ENCODE measurements around the gene MMP14. TPM values are rescaled to one million over a fixed set of nuclear protein-coding genes. Genes with fewer than 3 reads are reported as not detected.

The MMP14 gene
- total and polyA plus RNA-seq, 2 of the 8 experiments (the other 6 are each of a cell fraction or from before 2014, with no cell fraction given), result 58.2 to 86.8 TPM

- Histone ChIP-seq H3K4me2 (ENCODE audit: insufficient read depth in 1 of 2, low read depth in 2 of 2, low read length in 2 of 2) (peak overlapping the region; percentile 89 to 90), H4K91ac (replicated peaks; ENCODE audit: insufficient read length, low read length) (peak overlapping the region; percentile 90), H3K36me3 (ENCODE audit: control insufficient read depth in 2 of 4, insufficient read depth in 4 of 4, low read length in 3 of 4) (no peaks in the 10 kb centered on the region), H2BK5ac (ENCODE audit: low read depth, low read length) (peak overlapping the region; percentile 96), H3K56ac (replicated peaks; ENCODE audit: insufficient read length, low read depth, low read length) (no peak overlapping the region), H2BK20ac (ENCODE audit: low read length) (peak overlapping the region; percentile 66; the same call in 1 of the 2 replicates), H3K27ac (ENCODE audit: low read depth, low read length) (peak overlapping the region; percentile 95; the same call in 1 of the 2 replicates), H2BK15ac (ENCODE audit: low read length) (peak overlapping the region; percentile 95; the same call in 1 of the 2 replicates), H3K4me3 (ENCODE audit: extremely low read depth in 1 of 4, insufficient read depth in 2 of 4, low read depth in 3 of 4, low read length in 4 of 4) (peak overlapping the region; percentile 57 to 94 (median 76); a peak in 7 of 8 replicates), H3K9ac (replicated peaks in 1 of 4; ENCODE audit: extremely low read depth in 1 of 4, low read depth in 3 of 4, low read length in 3 of 4) (peak overlapping the region in 3 of 4 experiments; percentile 66 to 93 (median 90); a peak in 6 of 7 replicates), H3K4me1 (replicated peaks in 1 of 4; ENCODE audit: control insufficient read depth in 3 of 4, insufficient read depth in 4 of 4, low read length in 3 of 4) (peaks cover 16 to 26% (median 20%) of the 10 kb centered on the region in 4 experiments), H3K18ac (ENCODE audit: extremely low read depth, low read length) (peak overlapping the region; percentile 94), H3K27me3 (replicated peaks in 1 of 4; ENCODE audit: control insufficient read depth in 3 of 4, extremely low read depth in 1 of 4, insufficient read depth in 3 of 4, low read length in 3 of 4) (no peaks in the 10 kb centered on the region), H3K4ac (replicated peaks; ENCODE audit: insufficient read length, low read depth, low read length) (peak overlapping the region; percentile 57), H4K5ac (ENCODE audit: insufficient read length, low read depth, low read length) (peak overlapping the region; percentile 72), H2AK5ac (ENCODE audit: low read depth, low read length) (0 out of 2 replicates have a peak overlapping the region, but pooled peaks have one; percentile 71), H2BK120ac (replicated peaks; ENCODE audit: low read depth, low read length) (no peak overlapping the region), H2BK12ac (ENCODE audit: low read depth, low read length) (peak overlapping the region; percentile 98), H3K14ac (ENCODE audit: insufficient read length) (peak overlapping the region; percentile 63), H4K20me1 (replicated peaks in 1 of 2; ENCODE audit: control insufficient read depth in 1 of 2, insufficient read depth in 2 of 2, low read length in 2 of 2) (no peaks in the 10 kb centered on the region), H3K79me1 (ENCODE audit: low read depth, low read length) (no peaks in the 10 kb centered on the region), H4K8ac (ENCODE audit: extremely low read depth, insufficient read depth, low read length) (peak overlapping the region; percentile 95), H3K23me2 (ENCODE audit: low read depth, low read length) (peaks cover 12% of the 10 kb centered on the region), H3K9me3 (ENCODE audit: insufficient read depth in 2 of 2, low read depth in 1 of 2, low read length in 1 of 2) (no peaks in the 10 kb centered on the region), H3K79me2 (ENCODE audit: control insufficient read depth in 1 of 2, insufficient read depth in 2 of 2, low read length in 2 of 2) (no peaks in the 10 kb centered on the region), H3K23ac (ENCODE audit: insufficient read length) (no peak overlapping the region), H2AFZ (ENCODE audit: low read length) (peak overlapping the region; percentile 29; the same call in 1 of the 2 replicates)
- WGBS, 2 experiments (ENCODE audit: extremely low coverage in 1 of 2, insufficient coverage in 1 of 2, insufficient read length in 1 of 2, insufficient replicate concordance in 2 of 2, low coverage in 1 of 2, low lambda C conversion rate in 2 of 2, missing lambda C conversion rate in 1 of 2), result 16% methylated on average over 24 of the region's 24 CpGs; no CpG with 5 or more reads in 1 of the 2 experiments
- DNase-seq (ENCODE audit: low read depth in 1 of 2, low spot score in 2 of 2) (peak in 1 of 2 experiments; percentile 54), FAIRE-seq (no peak)
- ChIA-PET POLR2A (ENCODE audit: partially characterized antibody) (interaction anchor here (0.6 to 7.1 kb wide), 29 partner anchors 8 to 261 kb away, joined by 3 to 136 read pairs (median 5); partner anchors contain the start of genes AJUBA, LRP10, MMP14 and MRPL52), CTCF (ENCODE audit: partially characterized antibody) (interaction anchor here (0.6 to 53.1 kb wide), 21 partner anchors 15 to 368 kb away, joined by 3 to 1562 read pairs (median 3); partner anchors contain the start of genes CDH24, LRP10, MMP14 and REM2)
- TF ChIP-seq TAF7 (optimal IDR thresholded peaks at IDR 0.05; ENCODE audit: borderline replicate concordance, low read depth, low read length), result no peak
- no peak for TF ChIP-seq KDM5A (IDR thresholded peaks at IDR 0.05; ENCODE audit: low read length)
- TF ChIP-seq YY1 (IDR thresholded peaks at IDR 0.05; ENCODE audit: low read depth, low read length), result no peak
- no peak for TF ChIP-seq RFX5 (IDR thresholded peaks at IDR 0.05; ENCODE audit: borderline replicate concordance, low read depth, low read length)
- no peak for TF ChIP-seq SRF (IDR thresholded peaks at IDR 0.05; ENCODE audit: low read depth, low read length)
- no peak for TF ChIP-seq SIN3A (conservative IDR thresholded peaks at IDR 0.05 in 1 of 2, IDR thresholded peaks at IDR 0.05 in 1 of 2; ENCODE audit: low read depth in 1 of 2, low read length in 2 of 2)
- TF ChIP-seq E2F6 (IDR thresholded peaks at IDR 0.05), result 0 out of 2 replicates have a peak, but pooled peaks have one; percentile 24
- no peak for TF ChIP-seq ATF2 (IDR thresholded peaks at IDR 0.05; ENCODE audit: low read length)
These were observed 15.0 kb upstream of the MMP14 start for GRCh38 chr14:22821193-22822015.

All from H1 (cell line).